Stimulated activated CD4-positive, alpha-beta T cell treated with anti-CD3 and anti-CD28 coated beads, Interleukin-12 subunit alpha, Interleukin-12 subunit beta, amount 100 ng/mL, for 48 hours (primary cell): Measurements from ENCODE around the gene MIDN.

Experiments used
- DNase-seq, 3 donors: peaks; one replicate each; pipeline ENCODE4 v3.0.0-alpha.2; 2020; ENCODE audit warnings: low read depth in 2 of 3, low spot score in 1 of 3

Gene MIDN

DNA sequence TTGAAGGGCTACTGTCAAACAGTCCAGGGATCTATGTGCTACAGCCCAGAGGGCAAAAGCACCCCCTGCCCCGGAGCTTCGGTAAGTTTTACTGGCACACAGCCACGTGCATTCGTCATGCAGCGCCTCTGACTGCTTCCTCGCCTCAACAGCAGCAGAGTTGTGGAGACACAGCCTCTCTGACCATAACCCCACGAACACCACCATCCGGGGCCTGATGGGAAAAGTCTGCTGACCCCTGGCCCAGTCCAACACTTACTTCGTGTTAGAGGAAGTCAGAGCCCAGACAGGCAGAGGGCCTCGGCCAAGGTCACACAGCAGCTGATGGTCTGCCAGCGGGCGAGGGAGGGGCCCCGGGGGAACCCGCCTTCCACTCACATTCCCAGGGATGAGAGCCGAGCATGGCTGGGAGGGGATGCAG, 15.7 kb upstream of the MIDN start:
- DNase-seq: no peak

- DNase-seq: no peak
These were observed 15.2 kb upstream of the MIDN start for GRCh38 chr19:1233115-1233667.

DNA sequence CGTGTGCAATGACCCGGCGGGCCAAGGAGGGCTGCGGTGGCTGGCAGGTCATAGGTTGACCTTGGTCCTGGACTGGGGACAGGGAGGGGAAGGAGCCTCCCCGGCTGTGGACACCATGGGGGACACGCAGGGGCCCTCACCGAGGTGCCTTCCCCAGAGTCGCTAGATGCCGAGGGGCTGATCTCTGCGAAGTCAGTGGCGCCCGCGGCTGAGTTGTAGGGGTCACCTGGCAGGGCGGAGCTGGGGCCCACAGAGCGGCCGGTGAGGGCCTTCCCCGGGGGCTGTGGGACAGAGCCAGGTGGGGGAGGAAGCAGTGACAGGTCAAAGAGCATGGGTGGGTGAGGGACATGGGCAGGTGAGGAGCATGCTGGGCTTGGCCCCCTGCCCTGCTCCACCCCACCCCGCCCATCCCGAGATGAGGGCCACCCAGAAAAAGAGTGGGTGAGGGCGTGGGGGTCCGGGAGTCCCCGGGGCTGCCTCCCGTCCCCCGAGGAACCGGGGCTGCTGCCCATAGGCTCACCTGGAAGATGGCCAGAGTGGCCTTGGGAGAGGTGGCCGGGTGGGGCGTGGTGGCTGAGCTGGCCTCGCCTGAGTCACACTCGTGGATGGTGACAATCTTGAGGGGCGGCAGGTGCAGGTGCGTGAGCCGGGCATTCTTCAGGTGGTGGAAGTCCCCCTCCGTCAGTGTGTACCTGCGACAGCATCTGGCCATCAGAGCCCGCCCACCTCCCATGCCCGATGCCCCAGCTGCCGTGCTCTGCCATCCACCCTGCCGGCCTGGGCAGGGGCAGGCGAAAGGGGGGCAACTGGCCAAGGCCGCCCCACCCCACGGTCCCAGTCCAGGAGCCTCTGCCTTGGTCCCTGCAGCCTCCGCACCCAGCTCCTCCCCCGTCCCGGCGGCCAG, 14.1 kb upstream of the MIDN start:
- no peak for DNase-seq

- DNase-seq: no peak
These were observed 13.4 kb upstream of the MIDN start for GRCh38 chr19:1234955-1235380.

- no peak for DNase-seq
These were observed 12.5 kb upstream of the MIDN start for GRCh38 chr19:1235625-1236538.

DNA sequence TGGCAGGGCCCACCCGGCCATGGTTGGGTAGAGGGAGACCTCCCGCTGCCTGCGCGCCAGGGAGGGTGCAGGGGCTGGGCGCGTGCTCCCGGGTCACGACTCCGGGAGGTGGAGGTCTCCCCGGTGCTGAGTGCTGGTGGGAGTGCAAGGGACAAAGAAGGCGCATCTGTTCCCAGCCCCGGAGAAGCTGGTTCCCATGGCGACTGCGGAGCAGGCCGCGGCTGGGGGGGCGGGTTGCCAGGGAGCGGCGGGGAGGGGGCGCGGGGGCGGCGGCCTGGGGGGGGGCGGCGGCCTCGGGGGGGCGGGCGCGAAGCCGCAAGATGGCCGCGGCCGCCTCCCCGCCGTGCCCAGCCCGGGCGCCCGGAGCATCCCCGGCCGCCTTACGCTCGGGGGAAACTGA, 11.8 kb upstream of the MIDN start:
- no peak for DNase-seq

DNA sequence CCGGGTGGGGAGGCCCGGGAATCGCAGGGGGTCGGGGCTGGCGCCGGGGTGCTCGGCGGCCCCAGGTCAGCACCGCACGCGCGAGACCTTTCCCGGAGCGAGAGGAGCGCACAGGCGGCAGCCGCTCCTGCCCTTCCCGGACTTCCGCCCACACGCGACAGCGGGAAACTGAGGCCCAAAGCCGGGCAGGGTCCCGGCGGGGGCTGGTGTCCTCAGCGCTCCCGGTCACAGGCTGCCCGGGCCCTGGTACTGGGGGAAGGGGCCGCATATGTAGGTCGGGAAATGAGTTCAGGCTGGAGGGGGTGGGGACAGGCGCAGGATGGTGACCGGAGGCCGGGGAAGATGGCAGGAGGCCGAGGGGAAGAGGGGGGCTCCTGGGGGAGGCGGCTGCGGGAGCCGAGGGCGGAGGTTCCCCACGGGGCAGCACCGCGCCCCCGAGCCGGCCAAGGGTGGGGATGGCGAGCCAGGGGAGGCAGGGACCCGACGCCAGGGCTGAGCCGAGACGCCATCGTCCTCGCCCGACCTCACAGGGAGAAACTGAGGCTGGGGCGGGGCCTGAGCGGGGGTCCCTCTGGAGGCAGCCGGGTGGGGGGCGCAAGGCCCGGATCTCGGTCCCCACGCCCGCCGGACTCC, 11.2 kb upstream of the MIDN start:
- no peak for DNase-seq

- no peak for DNase-seq
These were observed 10.5 kb upstream of the MIDN start, which contains the start of gene CBARP for GRCh38 chr19:1237754-1238368. TSS of gene CBARP (minus strand) at chr19:1238005. CDS start at chr19:1236100, 1,905 bp downstream.

- DNase-seq: no peak
These were observed 9.7 kb upstream of the MIDN start for GRCh38 chr19:1238369-1239303.

- no peak for DNase-seq
These were observed 9.0 kb upstream of the MIDN start for GRCh38 chr19:1239420-1239795.

GRCh38 chr19:1239796-1240737, 8.3 kb upstream of the MIDN start:
- peak; percentile 84 to 94 (median 89) for DNase-seq

DNA sequence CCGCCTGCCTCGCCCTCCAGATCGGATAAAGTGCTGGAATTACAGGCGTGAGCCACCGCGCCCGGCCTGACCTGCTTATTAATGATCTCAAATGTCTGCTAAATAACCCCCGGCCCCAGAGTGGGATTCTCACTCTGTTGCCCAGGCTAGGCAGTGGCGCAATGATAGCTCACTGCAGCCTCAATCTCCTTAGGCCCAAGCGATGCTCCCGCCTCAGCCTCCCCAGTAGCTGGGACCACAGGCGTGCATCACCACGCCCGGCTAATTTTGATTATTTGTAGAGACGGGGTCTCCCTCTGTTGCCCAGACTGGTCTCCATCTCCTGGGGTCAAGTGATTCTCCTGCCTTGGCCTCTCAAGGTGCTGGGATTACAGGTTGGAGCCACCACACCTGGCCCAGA, 7.5 kb upstream of the MIDN start:
- DNase-seq: no peak

- DNase-seq: peak; percentile 88 to 94 (median 92)
These were observed 6.8 kb upstream of the MIDN start, which contains the start of gene ATP5F1D for GRCh38 chr19:1241417-1242095. TSS of gene ATP5F1D (plus strand) at chr19:1241751. CDS start at chr19:1241851, 100 bp downstream.

DNA sequence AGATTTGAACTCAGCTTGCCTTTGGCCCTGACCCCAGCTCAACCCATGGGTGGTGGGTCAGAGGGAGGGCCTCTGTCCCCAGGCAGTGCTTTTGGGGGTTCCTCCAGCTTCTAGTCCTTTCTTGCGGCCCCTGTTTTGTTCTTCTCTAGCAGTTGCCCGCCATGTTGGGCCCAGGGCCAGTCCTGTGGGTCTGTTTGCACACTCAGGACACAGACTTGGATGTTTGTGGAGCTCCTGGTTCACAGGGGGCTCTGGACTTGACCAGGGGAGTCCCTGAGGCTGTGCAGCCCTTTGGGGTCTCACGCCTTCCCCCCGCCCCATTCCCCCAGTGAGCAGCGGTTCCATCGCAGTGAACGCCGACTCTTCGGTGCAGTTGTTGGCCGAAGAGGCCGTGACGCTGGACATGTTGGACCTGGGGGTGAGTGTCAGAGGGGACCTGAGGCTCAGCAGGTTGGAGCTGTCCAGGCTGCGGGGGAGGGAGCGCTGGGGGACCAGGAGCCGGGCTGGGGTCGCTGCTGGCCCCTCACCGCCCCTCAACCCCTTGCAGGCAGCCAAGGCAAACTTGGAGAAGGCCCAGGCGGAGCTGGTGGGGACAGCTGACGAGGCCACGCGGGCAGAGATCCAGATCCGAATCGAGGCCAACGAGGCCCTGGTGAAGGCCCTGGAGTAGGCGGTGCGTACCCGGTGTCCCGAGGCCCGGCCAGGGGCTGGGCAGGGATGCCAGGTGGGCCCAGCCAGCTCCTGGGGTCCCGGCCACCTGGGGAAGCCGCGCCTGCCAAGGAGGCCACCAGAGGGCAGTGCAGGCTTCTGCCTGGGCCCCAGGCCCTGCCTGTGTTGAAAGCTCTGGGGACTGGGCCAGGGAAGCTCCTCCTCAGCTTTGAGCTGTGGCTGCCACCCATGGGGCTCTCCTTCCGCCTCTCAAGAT, 4.4 kb upstream of the MIDN start:
- peak; percentile 71 to 87 (median 78) for DNase-seq

- no peak for DNase-seq
These were observed 3.5 kb upstream of the MIDN start for GRCh38 chr19:1244693-1245451.
